Stimulated activated naive CD4-positive, alpha-beta T cell treated with Interleukin-2 at 50 U/mL for 16 hours (primary cell): ENCODE results near the gene IQSEC1.

ENCODE experiments used
- DNase-seq: peaks from one replicate; lab custom pipeline; 2025; lab: John Stamatoyannopoulos, UW

IQSEC1 gene

GRCh38 chr3:13015286-13016082 lies 57.7 kb downstream of the IQSEC1 start:
- peak; percentile 46 for DNase-seq

- no peak for DNase-seq
These were observed 58.4 kb downstream of the IQSEC1 start for GRCh38 chr3:13014755-13015285.

GRCh38 chr3:13013994-13014754 lies 59.1 kb downstream of the IQSEC1 start:
- DNase-seq: peak; percentile 51

- DNase-seq: no peak
These were observed 59.7 kb downstream of the IQSEC1 start for GRCh38 chr3:13013566-13013965.

- DNase-seq: no peak
These were observed 60.1 kb downstream of the IQSEC1 start for GRCh38 chr3:13013151-13013561.

- DNase-seq: peak; percentile 54
These were observed 61.0 kb downstream of the IQSEC1 start for GRCh38 chr3:13012221-13012691.

GRCh38 chr3:13011573-13012220 lies 61.5 kb downstream of the IQSEC1 start:
- peak; percentile 83 for DNase-seq

GRCh38 chr3:13010780-13011572 lies 62.3 kb downstream of the IQSEC1 start:
- no peak for DNase-seq

- DNase-seq: no peak
These were observed 63.3 kb downstream of the IQSEC1 start for GRCh38 chr3:13009946-13010315.

- peak; percentile 25 for DNase-seq
These were observed 63.9 kb downstream of the IQSEC1 start for GRCh38 chr3:13009132-13009945.

- DNase-seq: no peak
These were observed 64.9 kb downstream of the IQSEC1 start for GRCh38 chr3:13008155-13008995.

GRCh38 chr3:13007251-13007941 lies 65.8 kb downstream of the IQSEC1 start:
- DNase-seq: no peak

GRCh38 chr3:13006216-13006990 lies 66.8 kb downstream of the IQSEC1 start:
- DNase-seq: no peak

GRCh38 chr3:13005301-13005700 lies 67.9 kb downstream of the IQSEC1 start:
- DNase-seq: no peak

GRCh38 chr3:13004376-13004775 lies 68.9 kb downstream of the IQSEC1 start:
- no peak for DNase-seq

- no peak for DNase-seq
These were observed 69.6 kb downstream of the IQSEC1 start for GRCh38 chr3:13003608-13004007.

- DNase-seq: no peak
These were observed 70.7 kb downstream of the IQSEC1 start for GRCh38 chr3:13002398-13003124.
